NCI-H2107 (cell line): ENCODE measurements around the gene TGFBR1.
"Not testable (repeated sequence)": the region's sequence is repeated elsewhere in the genome, so short reads cannot be mapped to it uniquely, and the experiment has no call there.

Experiments used
- DNase-seq: peaks from one replicate; lab custom pipeline; 2025; lab: John Stamatoyannopoulos, UW

Gene TGFBR1

GRCh38 chr9:99189887-99190596, 85.1 kb downstream of the TGFBR1 start:
- no peak for DNase-seq

- no peak for DNase-seq
These were observed 85.8 kb downstream of the TGFBR1 start for GRCh38 chr9:99190597-99191283.

GRCh38 chr9:99192786-99193465, 88.0 kb downstream of the TGFBR1 start:
- no peak for DNase-seq

- no peak for DNase-seq
These were observed 88.5 kb downstream of the TGFBR1 start for GRCh38 chr9:99193466-99193821.

- DNase-seq = not testable (repeated sequence)
These were observed 91.6 kb downstream of the TGFBR1 start for GRCh38 chr9:99196484-99196883.

- no peak for DNase-seq
These were observed 92.3 kb downstream of the TGFBR1 start for GRCh38 chr9:99197124-99197630.

GRCh38 chr9:99197987-99198386, 93.1 kb downstream of the TGFBR1 start:
- DNase-seq = peak; percentile 20

- peak; percentile 39 for DNase-seq
These were observed 95.1 kb downstream of the TGFBR1 start for GRCh38 chr9:99199938-99200539.

- no peak for DNase-seq
These were observed 96.7 kb downstream of the TGFBR1 start for GRCh38 chr9:99201603-99202002.
